Activated CD8-positive, alpha-beta memory T cell treated with anti-CD3 and anti-CD28 coated beads, Interleukin-2, amount 50 U/mL, for 1 hour (primary cell): ENCODE results near the gene ADRB2.

ENCODE experiments used
- DNase-seq: peaks from one replicate; pipeline ENCODE4 v3.0.0-alpha.2; 2020; ENCODE audit errors: extremely low read depth

The ADRB2 gene

DNA sequence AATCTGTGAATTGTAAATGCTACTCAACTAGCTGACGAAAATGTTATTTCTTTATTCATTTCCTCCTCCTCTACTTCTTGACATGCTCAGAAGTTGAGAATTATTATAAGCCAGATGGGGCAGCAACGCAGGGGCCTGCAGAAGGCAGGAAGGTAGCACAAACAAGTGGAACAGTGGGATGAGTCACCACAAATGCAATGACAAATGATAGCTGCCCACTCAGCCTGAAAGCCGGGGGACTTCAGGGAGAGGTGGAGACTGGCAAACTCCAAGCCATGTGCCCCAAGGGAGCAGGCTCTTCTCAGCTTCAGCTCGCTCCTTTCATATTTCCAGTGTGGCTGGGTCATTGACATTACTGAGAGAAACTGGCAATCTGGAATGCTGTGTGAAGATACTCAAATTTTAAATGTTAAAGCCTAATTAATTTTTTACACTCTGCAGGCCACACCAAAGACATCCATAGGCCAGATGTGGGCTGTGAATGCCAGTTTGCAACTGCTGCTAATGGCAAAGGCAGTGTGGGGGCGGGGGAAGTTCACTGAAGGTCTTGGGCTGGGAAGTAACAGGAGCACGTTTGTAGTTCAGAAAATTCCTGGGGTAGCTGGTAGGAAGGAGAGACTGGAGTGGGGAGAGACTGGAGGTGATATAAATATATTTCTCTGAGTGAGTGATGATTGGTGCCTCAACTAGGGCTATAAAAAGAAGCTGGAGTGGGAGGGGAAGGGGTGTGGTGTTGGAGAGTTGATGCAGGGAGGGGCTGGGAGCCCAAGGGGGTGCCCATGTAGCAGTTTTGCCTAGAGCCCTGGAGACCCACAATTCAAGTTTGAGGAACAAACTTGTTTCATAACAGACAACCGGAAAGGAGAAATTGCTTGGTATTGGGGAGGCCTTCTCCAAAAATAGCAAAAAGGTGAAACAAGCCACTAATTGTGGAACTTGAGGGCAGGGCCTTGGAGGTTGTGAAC, 20.8 kb upstream of the ADRB2 start:
- DNase-seq, result no peak

DNA sequence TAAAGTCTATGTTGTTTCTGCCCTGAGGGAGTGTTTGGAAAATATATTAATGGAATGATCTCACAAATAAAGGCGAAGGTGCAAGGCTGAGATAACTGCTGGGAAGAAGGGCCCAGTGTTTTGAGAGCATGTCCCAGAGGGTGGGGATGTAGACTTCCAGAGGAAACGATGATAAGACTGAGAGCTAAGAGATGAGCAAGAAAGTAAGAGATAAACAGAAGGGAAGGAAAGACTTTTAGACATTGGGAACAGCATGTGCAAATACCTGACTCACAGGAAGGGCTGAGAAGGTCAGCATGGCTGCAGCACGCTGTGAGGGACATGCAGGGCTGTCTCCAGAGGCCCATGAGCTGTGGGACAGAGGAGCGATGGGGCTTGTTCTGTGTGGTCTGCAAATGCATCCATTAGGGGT, 19.9 kb upstream of the ADRB2 start:
- DNase-seq, result no peak

DNA sequence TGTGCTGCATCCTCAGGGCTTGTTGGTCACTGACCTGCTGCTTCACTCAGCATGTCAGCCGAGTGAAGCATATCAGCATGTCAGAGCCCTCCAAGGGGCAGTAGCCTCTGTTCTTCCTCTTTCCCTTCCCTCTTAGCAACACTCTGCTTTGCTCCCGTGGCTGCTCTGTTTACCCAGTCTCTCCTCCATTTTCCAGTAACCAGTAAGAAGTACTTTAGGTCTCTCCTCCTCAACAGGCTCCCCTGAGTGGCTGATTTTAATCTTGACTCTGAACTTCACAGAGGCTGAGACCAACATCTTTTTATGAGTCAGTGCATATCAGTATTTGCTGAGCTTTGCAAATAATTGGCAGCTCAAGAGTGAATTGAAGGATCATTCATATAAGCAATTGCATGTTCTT, 18.6 kb upstream of the ADRB2 start:
- DNase-seq, result no peak

DNA sequence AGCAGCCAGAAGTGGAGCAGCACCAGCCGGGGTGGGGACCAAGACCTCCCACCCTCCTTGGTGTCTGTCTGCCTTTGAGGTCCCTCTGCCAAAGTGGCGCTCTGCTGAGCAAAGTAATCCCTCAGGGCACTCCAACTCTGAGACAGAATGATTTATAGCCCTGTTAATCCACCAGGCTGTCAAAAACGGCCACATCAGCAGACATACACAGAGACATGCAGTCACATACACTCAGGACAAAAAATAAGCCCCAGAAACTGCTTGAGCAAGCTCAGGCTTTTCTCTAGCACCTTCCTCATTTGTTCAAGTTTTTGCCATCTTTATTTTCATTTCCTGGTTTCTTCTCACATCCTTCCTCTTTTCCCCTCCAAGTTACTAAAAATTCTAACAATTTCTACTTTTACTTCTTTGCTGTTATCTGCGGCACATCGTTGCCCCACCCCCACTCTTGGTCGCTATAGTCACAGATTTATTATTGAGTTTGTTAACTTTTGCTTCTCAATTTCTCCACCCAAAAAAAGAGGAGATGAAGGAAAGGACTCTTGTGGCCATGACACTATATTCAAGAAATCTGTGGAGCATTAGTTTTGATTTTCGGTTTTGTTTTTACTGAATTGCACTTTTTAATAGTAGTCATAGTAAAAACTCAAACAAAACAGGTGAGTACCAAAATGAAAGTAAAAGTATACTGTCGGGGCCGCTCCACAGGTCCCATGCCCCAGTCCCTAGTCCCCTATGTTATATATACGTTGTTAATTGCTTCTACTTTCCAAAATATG, 17.4 kb upstream of the ADRB2 start:
- no peak for DNase-seq

DNA sequence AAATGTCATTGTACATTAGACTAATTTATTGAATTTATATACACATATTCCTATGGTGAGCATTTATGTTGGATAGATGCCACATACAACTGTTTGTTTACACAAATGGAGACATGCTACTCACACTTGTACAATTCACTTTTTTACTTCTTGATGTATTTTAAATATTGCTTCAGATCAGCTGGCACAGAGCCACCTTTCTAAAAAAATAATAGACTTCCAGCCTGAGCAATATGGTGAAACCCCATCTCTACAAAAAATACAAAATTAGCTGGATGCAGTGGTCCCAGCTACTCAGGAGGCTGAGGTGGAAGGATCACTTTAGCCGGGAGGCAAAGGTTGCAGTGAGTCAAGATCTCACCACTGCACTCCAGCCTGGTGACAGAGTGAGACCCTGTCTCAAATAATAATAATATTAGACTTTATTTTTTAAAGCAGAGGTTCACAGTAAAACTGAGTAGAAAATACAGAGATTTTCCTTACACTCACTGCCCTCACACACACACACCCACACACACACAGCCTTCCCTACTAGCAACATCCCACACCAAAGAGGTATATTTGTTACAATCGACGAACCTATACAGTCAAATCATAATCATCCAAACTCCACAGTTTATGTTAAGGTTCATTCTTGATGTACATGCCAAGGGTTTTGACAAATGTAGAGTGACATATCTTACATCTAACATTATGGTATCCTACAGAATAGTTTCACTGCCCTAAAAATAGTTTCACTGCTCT, 16.5 kb upstream of the ADRB2 start:
- DNase-seq, result no peak

DNA sequence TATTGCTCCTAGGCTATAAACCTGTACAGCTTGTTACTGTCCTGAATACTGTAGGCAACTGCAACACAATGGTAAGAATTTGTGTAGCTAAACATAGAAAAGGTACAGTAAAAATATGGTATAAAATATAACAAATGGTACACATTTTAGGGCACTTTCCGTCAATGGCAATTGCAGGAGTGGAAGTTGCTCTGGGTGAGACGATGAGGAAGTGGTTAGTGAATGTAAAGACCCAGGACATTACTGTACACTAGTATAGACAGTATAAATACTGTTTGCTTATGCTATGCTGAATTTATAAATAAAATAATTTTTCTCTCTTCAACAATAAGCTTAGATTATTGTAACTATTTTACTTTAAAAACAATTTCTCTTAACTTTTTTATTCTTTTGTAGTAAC, 15.6 kb upstream of the ADRB2 start:
- DNase-seq, result no peak

GRCh38 chr5:148811756-148812155, 14.7 kb upstream of the ADRB2 start:
- DNase-seq, result no peak

GRCh38 chr5:148815086-148815485, 11.3 kb upstream of the ADRB2 start:
- DNase-seq, result no peak

DNA sequence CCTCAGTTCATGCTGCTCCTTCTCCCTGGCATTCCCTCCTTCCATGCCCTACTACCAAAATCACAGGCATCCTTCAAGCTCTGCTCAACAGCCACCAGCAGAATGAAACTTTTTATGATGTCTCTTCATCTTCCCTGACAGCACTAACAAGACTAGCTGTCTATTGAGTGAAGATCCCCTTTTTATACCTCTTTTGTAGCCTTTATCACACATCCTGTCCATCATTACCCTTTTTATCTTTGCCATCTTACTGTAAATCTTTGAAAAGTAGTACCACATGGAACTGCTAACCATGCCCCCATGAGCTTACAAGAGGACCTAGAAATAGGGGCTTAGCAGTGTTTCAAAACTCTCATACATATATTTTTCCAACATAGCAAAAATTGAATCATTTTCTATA, 10.8 kb upstream of the ADRB2 start:
- DNase-seq, result no peak

DNA sequence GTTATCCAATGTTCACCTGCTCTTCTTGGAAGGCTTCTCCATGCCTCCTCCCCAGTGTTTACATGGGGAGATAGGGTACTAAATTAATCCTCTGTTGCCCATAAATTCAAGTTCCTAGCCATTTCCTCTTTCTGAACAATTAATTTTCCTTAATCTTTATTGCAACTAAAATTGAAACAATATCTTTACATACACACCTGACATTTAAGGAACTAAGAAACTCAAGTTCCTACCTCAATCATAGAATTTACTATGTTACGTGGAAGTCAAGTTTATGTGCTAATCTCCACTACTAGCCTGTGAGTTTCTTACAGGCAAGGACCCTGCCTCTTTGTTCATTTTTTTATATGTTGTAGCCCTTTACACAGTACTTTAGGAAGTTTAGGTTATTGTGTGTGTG, 10.1 kb upstream of the ADRB2 start:
- DNase-seq, result no peak

- no peak for DNase-seq
Observed at GRCh38 chr5:148816782-148817181, 9.6 kb upstream of the ADRB2 start.

DNA sequence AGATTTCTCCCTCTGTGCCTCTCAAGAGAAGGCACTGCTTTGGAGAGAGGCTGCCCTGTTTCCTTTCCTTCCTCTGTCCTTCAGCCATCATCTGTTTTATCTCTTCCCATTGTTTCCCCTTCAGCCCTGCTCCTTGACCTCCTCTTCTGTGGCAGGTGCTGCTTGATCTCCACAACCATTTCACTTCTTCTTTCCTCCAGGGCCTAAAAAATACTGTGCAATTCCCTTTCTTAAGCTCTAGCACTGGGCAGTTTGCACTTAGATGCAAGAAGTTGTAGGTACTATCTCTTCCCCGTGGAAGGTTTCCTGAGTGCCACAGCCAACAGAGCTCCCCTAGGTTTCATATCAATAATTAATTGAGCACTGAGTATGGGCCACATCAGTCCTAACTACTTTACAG, 8.8 kb upstream of the ADRB2 start:
- no peak for DNase-seq

DNA sequence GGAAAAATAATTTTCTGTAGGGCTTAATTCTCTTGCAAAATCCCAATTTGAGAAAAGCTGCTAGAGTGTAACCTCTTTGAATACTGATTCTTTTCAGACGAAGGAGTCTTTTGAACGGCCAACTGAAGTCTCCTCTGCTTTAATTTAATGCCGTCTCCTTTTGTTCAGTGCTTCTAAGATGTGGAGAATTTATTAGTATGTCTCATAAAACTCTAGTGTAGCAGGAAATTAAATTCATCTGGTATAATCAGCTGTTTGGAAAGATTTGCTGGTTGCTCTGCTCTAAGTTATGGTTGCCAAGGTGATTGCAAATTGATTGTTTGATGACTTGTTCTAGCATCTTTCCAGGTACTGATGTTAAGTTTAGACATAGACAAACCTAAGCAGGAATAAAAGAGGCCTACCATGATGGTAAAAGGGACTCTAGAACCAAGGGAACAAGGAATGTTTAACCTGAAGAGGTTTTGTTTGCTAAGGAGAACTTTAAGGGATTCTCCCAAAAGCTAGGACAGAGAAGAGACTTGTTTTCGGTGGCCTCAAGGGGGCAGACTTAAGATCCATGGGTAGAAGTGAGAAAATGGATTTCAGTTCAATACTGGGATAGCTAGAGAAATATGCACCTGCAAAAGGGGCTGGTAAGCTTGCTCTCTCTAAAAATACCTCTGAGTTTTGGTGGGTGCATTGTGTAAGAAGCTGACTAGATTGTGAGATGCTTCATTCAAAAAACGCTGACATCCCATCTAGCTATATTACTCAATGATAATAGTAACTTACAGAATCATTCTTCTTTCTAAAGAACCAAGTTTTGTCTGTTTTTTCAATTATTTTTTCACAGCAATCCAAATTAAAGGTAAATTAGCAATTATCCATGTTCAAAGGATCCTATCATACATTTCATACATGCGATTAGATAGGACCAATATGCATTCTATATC, 5.7 kb upstream of the ADRB2 start:
- no peak for DNase-seq

DNA sequence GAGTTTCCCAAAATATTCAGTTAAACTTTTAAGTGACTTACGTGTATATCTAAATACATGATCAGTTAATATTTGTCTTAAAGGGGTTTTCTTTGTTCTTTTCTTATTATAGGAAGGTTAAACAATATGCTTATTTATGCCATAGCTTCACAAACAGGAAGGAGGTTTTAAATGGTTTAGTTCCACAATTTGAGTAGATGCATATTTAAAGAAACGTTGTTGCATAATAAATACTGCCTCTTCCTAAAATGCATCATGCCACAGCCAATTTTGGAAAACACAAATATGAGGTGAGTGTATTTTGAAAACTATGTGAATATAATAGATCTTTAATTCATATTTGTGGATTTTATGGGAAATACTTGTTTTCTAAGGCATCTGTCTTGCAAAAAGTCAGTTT, 2.5 kb upstream of the ADRB2 start:
- DNase-seq, result no peak

GRCh38 chr5:148825716-148826052, 727 bp upstream of the ADRB2 start:
- DNase-seq, result no peak

- no peak for DNase-seq
Observed at GRCh38 chr5:148826739-148827070, 294 bp downstream of the ADRB2 start.

DNA sequence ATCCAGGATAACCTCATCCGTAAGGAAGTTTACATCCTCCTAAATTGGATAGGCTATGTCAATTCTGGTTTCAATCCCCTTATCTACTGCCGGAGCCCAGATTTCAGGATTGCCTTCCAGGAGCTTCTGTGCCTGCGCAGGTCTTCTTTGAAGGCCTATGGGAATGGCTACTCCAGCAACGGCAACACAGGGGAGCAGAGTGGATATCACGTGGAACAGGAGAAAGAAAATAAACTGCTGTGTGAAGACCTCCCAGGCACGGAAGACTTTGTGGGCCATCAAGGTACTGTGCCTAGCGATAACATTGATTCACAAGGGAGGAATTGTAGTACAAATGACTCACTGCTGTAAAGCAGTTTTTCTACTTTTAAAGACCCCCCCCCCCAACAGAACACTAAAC, 1.3 kb downstream of the ADRB2 start:
- no peak for DNase-seq

- no peak for DNase-seq
Observed at GRCh38 chr5:148828511-148829247, 2.3 kb downstream of the ADRB2 start.

DNA sequence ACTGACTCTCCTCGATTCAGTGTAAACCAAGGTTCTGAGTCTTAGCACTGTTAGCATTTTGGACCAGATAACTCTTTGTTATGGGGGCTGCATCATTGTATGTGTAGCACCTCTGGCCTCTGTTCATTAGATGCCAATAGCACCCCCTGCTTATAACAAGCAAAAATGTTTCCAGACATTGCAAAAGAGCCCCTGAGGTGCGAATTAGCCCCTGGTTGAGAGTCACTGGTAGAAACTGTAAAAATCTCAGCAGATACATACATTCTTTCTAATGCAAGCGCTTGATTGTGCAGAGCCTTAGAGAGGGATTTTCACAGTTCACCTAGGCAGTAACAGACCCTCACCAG, 2.8 kb downstream of the ADRB2 start:
- no peak for DNase-seq

DNA sequence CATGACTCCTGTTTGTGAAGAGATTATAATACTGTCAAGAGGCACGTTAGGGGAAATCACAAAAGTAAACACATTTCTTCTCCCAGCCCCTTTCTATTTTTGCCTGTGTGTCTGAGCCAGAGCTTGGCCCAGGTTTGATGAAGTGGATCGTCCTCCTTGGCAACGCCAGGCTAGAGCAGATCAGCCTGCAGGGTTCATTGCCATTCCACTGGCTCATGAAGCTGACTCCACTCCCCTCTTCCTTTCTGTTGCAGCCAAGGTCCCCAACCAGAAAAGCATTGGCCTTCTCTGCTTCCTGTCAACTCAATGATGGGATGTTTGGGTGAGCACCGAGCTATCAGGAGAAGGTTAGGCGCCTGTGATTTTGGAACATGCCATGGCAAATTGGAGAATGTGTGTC, 3.3 kb downstream of the ADRB2 start:
- DNase-seq, result no peak

GRCh38 chr5:148830211-148830610, 3.8 kb downstream of the ADRB2 start:
- no peak for DNase-seq
